Neural crest cell (in vitro differentiated cells): Measurements from ENCODE around the gene ERBB2. TPM values are rescaled to one million over a fixed set of nuclear protein-coding genes. Genes with fewer than 3 reads are reported as not detected.

Experiments used
- DNase-seq: peaks from one replicate; pipeline ENCODE4 v3.0.0; 2021; ENCODE audit warnings: low read depth, mixed read lengths, low spot score
- H3K27ac Mint-ChIP-seq: one replicate; pipeline ENCODE4 v1.8.0; 2021; ENCODE audit warnings: mild to moderate bottlenecking, mixed read lengths; ENCODE audit not compliant: unreplicated experiment
- H3K27me3 Mint-ChIP-seq: 2 replicates; pipeline ENCODE4 v1.8.0; 2021; ENCODE audit warnings: low read depth, mild to moderate bottlenecking, mixed read lengths
- H3K36me3 Mint-ChIP-seq: 2 replicates; pipeline ENCODE4 v1.8.0; 2021; ENCODE audit warnings: low read depth, mild to moderate bottlenecking, mixed read lengths
- H3K4me1 Mint-ChIP-seq: 2 replicates; pipeline ENCODE4 v1.8.0; 2021; ENCODE audit warnings: mixed read lengths
- H3K4me3 Mint-ChIP-seq: one replicate; pipeline ENCODE4 v1.8.0; 2021; ENCODE audit warnings: mild to moderate bottlenecking, mixed read lengths
- H3K9me3 Mint-ChIP-seq: 2 replicates; pipeline ENCODE4 v1.8.0; 2021; ENCODE audit warnings: mixed read lengths
- CTCF ChIP-seq: fragments of 200-600 bp; sonication (generic); conservative IDR thresholded peaks from 2 replicates; pipeline ENCODE4 v1.5.0; 2021; ENCODE audit warnings: antibody characterized with exemption, mild to moderate bottlenecking
- total RNA-seq: library from RNA; stranded (reverse); gene quantifications from 2 replicates; pipeline ENCODE4 v1.2.1, GENCODE V29; 2021

Gene ERBB2
- total RNA-seq, 1 donor from 2014 or later: 78.4 TPM

GRCh38 chr17:39735882-39736281, 36.0 kb downstream of the ERBB2 start:
- H3K9me3 Mint-ChIP-seq: no peaks in the 10 kb centered on the region
- H3K36me3 Mint-ChIP-seq: no peaks in the 10 kb centered on the region
- H3K4me1 Mint-ChIP-seq: no peaks in the 10 kb centered on the region
- no peak for DNase-seq
- H3K4me3 Mint-ChIP-seq: peak overlapping the region; percentile 25
- H3K27me3 Mint-ChIP-seq: peaks cover 72% of the 10 kb centered on the region
- H3K27ac Mint-ChIP-seq: no peak overlapping the region
- no peak for TF ChIP-seq CTCF

- H3K4me1 Mint-ChIP-seq: no peaks in the 10 kb centered on the region
- peaks cover 79% of the 10 kb centered on the region for H3K27me3 Mint-ChIP-seq
- no peaks in the 10 kb centered on the region for H3K36me3 Mint-ChIP-seq
- H3K9me3 Mint-ChIP-seq: no peaks in the 10 kb centered on the region
- DNase-seq: no peak
- no peak overlapping the region for H3K27ac Mint-ChIP-seq
- TF ChIP-seq CTCF: no peak
- no peak overlapping the region for H3K4me3 Mint-ChIP-seq
Observed at GRCh38 chr17:39736319-39737165, 36.7 kb downstream of the ERBB2 start.

GRCh38 chr17:39737206-39737759, 37.4 kb downstream of the ERBB2 start:
- Mint-ChIP-seq H3K4me3 (no peak overlapping the region), H3K9me3 (no peaks in the 10 kb centered on the region), H3K4me1 (no peaks in the 10 kb centered on the region), H3K27ac (no peak overlapping the region), H3K27me3 (peaks cover 86% of the 10 kb centered on the region), H3K36me3 (no peaks in the 10 kb centered on the region)
- TF ChIP-seq CTCF: no peak
- DNase-seq: no peak

- Mint-ChIP-seq H3K36me3 (no peaks in the 10 kb centered on the region), H3K4me3 (no peak within 1 kb of the TSS), H3K27ac (no peak within 1 kb of the TSS), H3K9me3 (no peaks in the 10 kb centered on the region), H3K4me1 (no peaks in the 10 kb centered on the region), H3K27me3 (peaks cover 87% of the 10 kb centered on the region)
- no peak for TF ChIP-seq CTCF
- DNase-seq: no peak
Observed at GRCh38 chr17:39737760-39738567, 38.1 kb downstream of the ERBB2 start, which contains the start of gene GRB7. Gene GRB7 (plus strand): TSS chr17:39737938. CDS start chr17:39742302, 4,364 bp downstream.

- H3K4me1 Mint-ChIP-seq: no peaks in the 10 kb centered on the region
- no peak for TF ChIP-seq CTCF
- no peak overlapping the region for H3K27ac Mint-ChIP-seq
- H3K36me3 Mint-ChIP-seq: no peaks in the 10 kb centered on the region
- no peak overlapping the region for H3K4me3 Mint-ChIP-seq
- no peaks in the 10 kb centered on the region for H3K9me3 Mint-ChIP-seq
- peaks cover 89% of the 10 kb centered on the region for H3K27me3 Mint-ChIP-seq
- DNase-seq: no peak
Observed at GRCh38 chr17:39738568-39738901, 38.7 kb downstream of the ERBB2 start.
